ENCODE data around the gene PPP1CA. TPM values are rescaled to one million over a fixed set of nuclear protein-coding genes. Genes with fewer than 3 reads are reported as not detected.

The PPP1CA gene
- total RNA-seq (100 to 1,000 TPM; 338 to 357 TPM), polyA plus RNA-seq (564 TPM)

DNA sequence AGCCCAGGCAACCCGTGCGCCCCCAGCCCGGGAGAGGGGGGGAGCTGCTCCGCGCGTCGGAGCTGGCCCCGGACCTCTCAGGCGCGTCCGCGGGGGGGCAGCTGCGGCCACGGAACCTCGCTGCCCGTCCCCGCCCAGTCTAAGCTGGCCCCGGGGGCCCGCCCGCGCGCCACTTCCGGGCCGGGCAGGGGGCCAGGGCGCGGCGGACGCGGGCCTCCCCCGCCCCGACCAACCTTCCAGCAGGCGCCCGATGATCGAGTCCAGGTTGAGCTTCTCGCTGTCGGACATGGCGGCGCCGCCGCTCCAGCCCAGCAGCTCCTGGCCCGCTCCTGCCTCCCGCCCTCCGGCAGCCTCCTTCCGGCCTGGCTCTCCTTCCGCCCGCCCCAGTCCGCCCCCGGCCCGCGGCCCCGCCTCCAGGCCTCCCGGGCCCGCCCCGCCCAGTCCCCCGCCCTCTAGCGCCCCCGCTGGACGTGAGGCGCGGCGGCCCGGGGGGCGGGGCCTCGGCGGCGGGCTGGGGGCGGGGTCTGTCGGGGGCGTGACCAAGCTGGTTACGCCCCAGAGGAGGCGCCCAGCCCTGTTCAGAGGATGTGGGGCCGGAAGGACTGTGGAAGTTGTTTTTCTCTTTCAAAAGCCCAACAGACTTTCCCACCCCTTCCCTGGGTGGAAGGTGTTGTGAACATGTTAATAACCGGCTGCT, at the start of gene PPP1CA:
PPP1CA (minus strand) TSS at position 364 of the 697 bp plus-strand sequence; CDS start at position 288, 76 bp downstream.
- Histone ChIP-seq H3K4me3 (ENCODE audit: low read length) (peak within 1 kb of the TSS; percentile 88), H3K4me1 (ENCODE audit: insufficient read depth, low read length) (peaks cover 74% of the 10 kb centered on the region), H3K36me3 (ENCODE audit: insufficient read depth, low read length) (peaks cover 36% of the 10 kb centered on the region), H3K27me3 (ENCODE audit: insufficient read depth, low read length, poor library complexity, severe bottlenecking) (no peaks in the 10 kb centered on the region), H3K27ac (ENCODE audit: low read depth, low read length) (peak within 1 kb of the TSS; percentile 87), H3K9me3 (ENCODE audit: low read length) (no peaks in the 10 kb centered on the region)
- H3K27ac Mint-ChIP-seq: peak within 1 kb of the TSS; percentile 78 to 98 (median 93)
- POLR2A ChIA-PET: interaction anchor here (0.7 to 5.6 kb wide), 24 partner anchors 9 to 443 kb away, joined by 3 to 203 read pairs (median 6); partner anchors contain the start of genes AIP, ANKRD13D, CLCF1 and CORO1B
- no peaks in the 10 kb centered on the region for H3K27me3 Mint-ChIP-seq
- no peaks in the 10 kb centered on the region for H3K9me3 Mint-ChIP-seq
- H3K4me1 Mint-ChIP-seq: peaks cover 40 to 82% (median 53%) of the 10 kb centered on the region in 3 donors
- peak within 1 kb of the TSS; percentile 89 to 99 (median 95) for H3K4me3 Mint-ChIP-seq
- H3K36me3 Mint-ChIP-seq: peaks cover 4 to 67% (median 10%) of the 10 kb centered on the region in 3 donors
- CTCF ChIA-PET: interaction anchor here (0.7 to 7.2 kb wide), 35 partner anchors 9 to 212 kb away, joined by 3 to 108 read pairs (median 5); partner anchors contain the start of genes AIP, ANKRD13D, CARNS1 and GPR152
- peak; percentile 87 to 93 (median 92) for DNase-seq

DNA sequence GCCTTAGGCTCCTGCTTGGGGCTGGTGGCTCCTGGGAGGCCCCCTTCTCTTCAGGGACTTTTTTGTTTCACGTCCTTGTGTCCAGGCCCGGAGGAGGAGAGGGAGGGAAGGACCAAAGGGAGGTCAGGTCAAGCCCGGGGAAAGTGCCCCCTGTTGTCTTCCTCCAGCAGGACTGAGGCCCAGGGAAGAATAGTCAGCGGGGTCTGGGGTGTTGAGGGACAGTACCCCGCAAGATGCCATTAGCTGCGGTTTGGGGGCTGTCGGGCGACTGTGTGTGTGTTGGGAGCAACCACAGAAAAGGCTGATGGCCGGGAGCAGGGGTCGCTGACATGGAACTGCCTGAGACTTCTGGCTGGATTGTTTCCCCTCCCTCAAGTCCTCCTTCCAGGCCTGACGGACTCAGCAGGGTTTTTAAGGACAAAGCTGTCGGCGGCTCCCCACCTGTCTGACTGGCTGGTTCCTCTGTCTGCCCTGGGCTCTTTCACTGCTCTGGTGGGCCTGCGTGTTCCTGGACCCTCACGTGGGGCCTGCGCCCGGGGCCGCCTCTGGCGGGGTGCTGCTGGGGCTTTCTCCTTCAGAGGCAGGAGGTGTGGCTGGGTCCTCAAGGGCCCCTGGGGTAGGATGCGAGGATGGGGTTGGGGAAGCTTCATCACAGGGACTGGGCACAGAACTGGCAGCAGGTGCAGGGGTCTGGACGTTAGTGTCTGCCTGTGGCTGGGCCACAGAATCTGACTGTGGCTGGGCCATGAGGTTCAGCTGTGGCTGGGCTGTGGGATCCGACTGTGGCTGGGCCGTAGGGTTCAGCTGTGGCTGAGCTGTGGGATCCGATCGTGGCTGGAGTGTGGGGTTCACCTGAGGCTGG, 49.4 kb upstream of the PPP1CA start:
- H3K9me3 Mint-ChIP-seq: no peaks in the 10 kb centered on the region
- Histone ChIP-seq H3K4me3 (ENCODE audit: low read length) (no peak overlapping the region), H3K36me3 (ENCODE audit: insufficient read depth, low read length) (no peaks in the 10 kb centered on the region), H3K27me3 (ENCODE audit: insufficient read depth, low read length, poor library complexity, severe bottlenecking) (no peaks in the 10 kb centered on the region), H3K4me1 (ENCODE audit: insufficient read depth, low read length) (peaks cover 41% of the 10 kb centered on the region), H3K27ac (ENCODE audit: low read depth, low read length) (no peak overlapping the region), H3K9me3 (ENCODE audit: low read length) (no peaks in the 10 kb centered on the region)
- H3K36me3 Mint-ChIP-seq: no peaks in the 10 kb centered on the region
- ChIA-PET CTCF (interaction anchor here (0.8 to 2.0 kb wide), 5 partner anchors 14 to 304 kb away, joined by 3 to 4 read pairs (median 4); partner anchors contain the start of genes PPP1CA and PTPRCAP), POLR2A (interaction anchor here (0.5 to 4.2 kb wide), 4 partner anchors 9 to 50 kb away, joined by 3 to 15 read pairs (median 4); partner anchors contain the start of gene PTPRCAP)
- H3K27ac Mint-ChIP-seq: peak overlapping the region in 1 of 8 donors; percentile 77
- H3K27me3 Mint-ChIP-seq: peaks cover 0 to 1% of the 10 kb centered on the region in 2 donors
- H3K4me3 Mint-ChIP-seq: no peak overlapping the region
- no peak for DNase-seq
- H3K4me1 Mint-ChIP-seq: peaks cover 14 to 38% (median 22%) of the 10 kb centered on the region in 3 donors

DNA sequence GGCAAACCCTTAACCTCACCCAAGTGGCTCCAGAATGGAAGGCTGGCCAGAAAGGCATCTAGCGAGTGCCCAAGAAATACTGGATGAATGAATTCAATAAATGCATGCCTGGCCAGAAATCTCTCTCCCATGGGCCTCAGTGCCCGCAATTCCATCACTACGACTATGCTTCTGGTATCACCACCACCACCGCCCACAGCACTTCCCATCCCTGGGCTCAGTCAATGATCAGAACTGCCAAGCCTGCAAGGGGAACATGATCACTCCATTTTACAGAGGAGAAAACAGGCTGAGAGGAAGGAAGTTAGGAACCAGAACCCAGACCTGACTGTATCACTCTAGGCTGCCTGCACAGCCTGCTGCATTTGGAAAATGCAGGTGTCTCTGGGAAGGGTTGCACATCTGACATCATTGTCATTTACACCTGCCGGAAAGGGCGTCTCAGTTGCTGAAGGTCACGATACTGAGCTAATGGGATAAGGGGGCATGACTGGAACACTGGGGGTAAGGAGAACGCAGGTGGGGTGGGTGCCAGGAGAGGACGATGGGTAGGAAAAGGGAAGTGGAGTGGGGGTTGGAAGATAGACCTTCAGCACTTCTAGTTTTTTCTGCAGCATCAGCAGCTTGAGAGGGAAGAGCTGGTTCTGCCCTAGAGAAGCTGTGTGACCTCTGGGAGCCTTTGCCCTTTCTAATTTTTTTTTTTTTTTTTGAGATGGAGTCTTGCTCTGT, 47.6 kb upstream of the PPP1CA start:
- Histone ChIP-seq H3K4me3 (ENCODE audit: low read length) (no peak overlapping the region), H3K4me1 (ENCODE audit: insufficient read depth, low read length) (peaks cover 59% of the 10 kb centered on the region), H3K27me3 (ENCODE audit: insufficient read depth, low read length, poor library complexity, severe bottlenecking) (no peaks in the 10 kb centered on the region), H3K27ac (ENCODE audit: low read depth, low read length) (no peak overlapping the region), H3K9me3 (ENCODE audit: low read length) (no peaks in the 10 kb centered on the region), H3K36me3 (ENCODE audit: insufficient read depth, low read length) (no peaks in the 10 kb centered on the region)
- CTCF ChIA-PET: interaction anchor here (0.8 to 1.4 kb wide), 2 partner anchors 12 to 20 kb away, joined by 3 to 4 read pairs; partner anchors contain the start of gene TMEM134
- H3K27ac Mint-ChIP-seq: peak overlapping the region in 5 of 8 donors; percentile 47 to 82 (median 78)
- POLR2A ChIA-PET: interaction anchor here (0.5 to 4.2 kb wide), 2 partner anchors 12 to 13 kb away, joined by 4 to 15 read pairs; partner anchors contain the start of gene PTPRCAP
- peaks cover 31 to 56% (median 39%) of the 10 kb centered on the region in 3 donors for H3K4me1 Mint-ChIP-seq
- no peaks in the 10 kb centered on the region for H3K36me3 Mint-ChIP-seq
- H3K27me3 Mint-ChIP-seq: no peaks in the 10 kb centered on the region
- no peaks in the 10 kb centered on the region for H3K9me3 Mint-ChIP-seq
- DNase-seq: no peak
- no peak overlapping the region for H3K4me3 Mint-ChIP-seq

DNA sequence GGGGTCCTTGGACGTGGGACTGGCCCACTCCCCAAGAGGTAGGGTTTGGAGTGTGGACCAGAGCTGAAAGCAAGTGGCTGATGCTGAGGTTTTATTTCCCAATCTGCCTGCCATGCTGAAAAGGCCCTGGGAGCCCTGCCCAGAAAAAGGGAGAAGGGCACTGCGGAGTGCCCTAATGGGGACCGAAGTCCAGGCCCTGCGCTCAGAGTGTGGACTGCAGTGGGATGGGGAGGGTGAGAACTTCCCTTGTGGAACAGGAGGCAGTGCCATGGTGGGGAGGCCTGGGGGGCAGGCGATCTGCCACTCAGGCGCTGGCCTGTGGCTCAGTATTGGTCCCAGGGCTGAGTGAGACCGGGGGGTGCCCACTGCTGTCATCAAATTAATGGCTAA, 46.6 kb upstream of the PPP1CA start:
- Mint-ChIP-seq H3K27ac (peak overlapping the region in 6 of 8 donors; percentile 45 to 85 (median 54)), H3K4me1 (peaks cover 39 to 64% (median 41%) of the 10 kb centered on the region in 3 donors), H3K36me3 (no peaks in the 10 kb centered on the region), H3K9me3 (no peaks in the 10 kb centered on the region), H3K27me3 (no peaks in the 10 kb centered on the region), H3K4me3 (peak overlapping the region in 1 of 7 donors; percentile 50)
- no peak overlapping the region for H3K4me3 ChIP-seq (ENCODE audit: low read length)
- ChIA-PET POLR2A (interaction anchor here (4.2 kb wide), 1 partner anchor 11 kb away, joined by 15 read pairs; the partner anchor contains the start of gene PTPRCAP), CTCF (interaction anchor here (1.3 kb wide), 1 partner anchor 11 kb away, joined by 3 read pairs; no protein-coding TSS in a partner anchor)
- no peaks in the 10 kb centered on the region for H3K9me3 ChIP-seq (ENCODE audit: low read length)
- H3K4me1 ChIP-seq (ENCODE audit: insufficient read depth, low read length): peaks cover 65% of the 10 kb centered on the region
- H3K27me3 ChIP-seq (ENCODE audit: insufficient read depth, low read length, poor library complexity, severe bottlenecking): no peaks in the 10 kb centered on the region
- DNase-seq: no peak
- no peaks in the 10 kb centered on the region for H3K36me3 ChIP-seq (ENCODE audit: insufficient read depth, low read length)
- no peak overlapping the region for H3K27ac ChIP-seq (ENCODE audit: low read depth, low read length)

DNA sequence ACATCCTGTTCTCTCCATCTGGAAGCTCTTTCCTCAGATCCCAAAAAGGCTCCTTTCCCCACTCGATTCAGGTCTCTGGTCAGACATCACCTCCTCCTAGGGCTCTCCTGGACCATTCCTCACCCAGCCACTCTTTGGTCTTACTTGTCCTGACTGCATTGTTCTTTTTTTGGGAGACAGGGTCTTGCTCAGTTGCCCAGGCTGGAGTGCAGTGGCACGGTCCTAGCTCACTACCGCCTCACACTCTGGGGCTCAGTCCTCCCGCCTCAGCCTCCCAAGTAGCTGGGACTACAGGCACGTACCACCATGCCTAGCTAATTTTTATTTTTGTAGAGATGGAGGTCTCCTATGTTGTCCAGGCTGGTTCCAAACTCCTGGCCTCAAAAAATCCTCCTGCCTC, 43.9 kb upstream of the PPP1CA start:
- Histone ChIP-seq H3K36me3 (ENCODE audit: insufficient read depth, low read length) (no peaks in the 10 kb centered on the region), H3K4me3 (ENCODE audit: low read length) (no peak overlapping the region), H3K27ac (ENCODE audit: low read depth, low read length) (peak overlapping the region; percentile 27), H3K27me3 (ENCODE audit: insufficient read depth, low read length, poor library complexity, severe bottlenecking) (no peaks in the 10 kb centered on the region), H3K9me3 (ENCODE audit: low read length) (no peaks in the 10 kb centered on the region), H3K4me1 (ENCODE audit: insufficient read depth, low read length) (peaks cover 68% of the 10 kb centered on the region)
- H3K27me3 Mint-ChIP-seq: no peaks in the 10 kb centered on the region
- POLR2A ChIA-PET: interaction anchor here (1.3 to 1.4 kb wide), 2 partner anchors 12 to 72 kb away, joined by 3 to 11 read pairs; partner anchors contain the start of gene CLCF1
- peaks cover 0 to 2% (median 0%) of the 10 kb centered on the region in 5 donors for H3K9me3 Mint-ChIP-seq
- H3K27ac Mint-ChIP-seq: peak overlapping the region; percentile 95 to 99 (median 98)
- peak overlapping the region in 6 of 7 donors; percentile 76 to 87 (median 81) for H3K4me3 Mint-ChIP-seq
- H3K4me1 Mint-ChIP-seq: peaks cover 48 to 85% (median 58%) of the 10 kb centered on the region in 3 donors
- no peak for DNase-seq
- CTCF ChIA-PET: interaction anchor here (0.9 to 2.0 kb wide), 3 partner anchors 9 to 45 kb away, joined by 3 to 9 read pairs (median 5); partner anchors contain the start of genes PPP1CA and PTPRCAP
- H3K36me3 Mint-ChIP-seq: no peaks in the 10 kb centered on the region

DNA sequence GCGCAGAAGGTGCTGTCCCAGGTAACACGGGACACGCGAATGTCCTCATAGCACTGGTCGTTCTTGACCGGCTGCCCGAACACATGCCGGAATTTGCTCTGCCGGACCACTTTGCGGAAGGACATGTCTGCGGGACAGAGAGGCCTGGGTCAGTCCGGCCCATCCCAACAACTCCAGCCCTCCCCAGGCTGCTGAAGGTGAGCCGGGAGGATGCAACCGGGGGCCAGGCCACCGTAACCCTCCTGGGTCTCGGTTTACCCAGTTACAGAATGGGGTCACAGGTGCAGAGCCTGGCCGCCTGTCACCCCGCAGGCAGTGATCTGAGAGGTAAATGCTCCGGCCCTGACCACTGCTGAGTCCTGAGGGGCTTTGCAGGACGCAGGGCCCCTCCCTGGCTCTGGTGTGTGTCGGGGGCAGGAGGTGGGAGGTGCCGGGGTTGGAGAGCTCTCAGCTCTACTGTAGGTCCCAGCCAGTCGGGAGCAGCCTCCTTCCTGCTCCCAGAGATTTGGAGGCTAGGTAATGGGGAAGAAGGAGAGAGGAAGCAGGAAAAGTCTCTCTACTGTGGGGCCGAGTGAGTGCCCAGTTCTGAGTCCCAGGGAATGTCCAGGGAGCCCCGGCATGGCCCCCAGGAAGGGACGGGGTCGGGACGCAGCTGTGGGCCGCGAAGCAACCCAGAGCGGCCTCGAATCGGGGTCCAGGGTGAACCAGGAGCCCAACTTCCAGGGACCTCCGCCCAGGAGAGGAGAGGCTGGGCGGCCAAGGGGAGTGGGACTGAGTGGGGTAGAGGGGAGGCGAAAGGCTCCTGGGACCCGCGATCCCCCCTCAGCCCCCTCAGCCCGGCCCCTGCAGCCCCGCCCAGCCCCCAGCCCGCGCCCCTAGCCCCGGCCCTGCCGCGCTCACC, 41.1 kb upstream of the PPP1CA start:
- peak overlapping the region; percentile 54 for H3K27ac ChIP-seq (ENCODE audit: low read depth, low read length)
- Mint-ChIP-seq H3K9me3 (peaks cover 0 to 2% (median 0%) of the 10 kb centered on the region in 5 donors), H3K27ac (peak overlapping the region; percentile 76 to 97 (median 89)), H3K27me3 (peaks cover 0 to 1% of the 10 kb centered on the region in 2 donors), H3K4me1 (peaks cover 59 to 87% (median 64%) of the 10 kb centered on the region in 3 donors), H3K4me3 (peak overlapping the region; percentile 48 to 79 (median 65)), H3K36me3 (peaks cover 0 to 2% (median 0%) of the 10 kb centered on the region in 3 donors)
- H3K9me3 ChIP-seq (ENCODE audit: low read length): no peaks in the 10 kb centered on the region
- no peaks in the 10 kb centered on the region for H3K27me3 ChIP-seq (ENCODE audit: insufficient read depth, low read length, poor library complexity, severe bottlenecking)
- POLR2A ChIA-PET: interaction anchor here (0.6 to 1.7 kb wide), 8 partner anchors 8 to 269 kb away, joined by 3 to 6 read pairs (median 4); partner anchors contain the start of genes PITPNM1, PPP1CA, RAD9A and TBC1D10C
- CTCF ChIA-PET: interaction anchor here (1.9 kb wide), 1 partner anchor 51 kb away, joined by 5 read pairs; the partner anchor contains the start of gene RAD9A
- no peaks in the 10 kb centered on the region for H3K36me3 ChIP-seq (ENCODE audit: insufficient read depth, low read length)
- DNase-seq: peak in 2 of 5 donors; percentile 17 to 29
- H3K4me3 ChIP-seq (ENCODE audit: low read length): no peak overlapping the region
- peaks cover 66% of the 10 kb centered on the region for H3K4me1 ChIP-seq (ENCODE audit: insufficient read depth, low read length)

Data from CD8-positive, alpha-beta memory T cell (primary cell).